K562 (cell line): Measurements from ENCODE around the gene NUDT1. TPM values are rescaled to one million over a fixed set of nuclear protein-coding genes. Genes with fewer than 3 reads are reported as not detected.
A peak's percentile ranks its signal among the peaks of the same experiment; 100 is the strongest.

ENCODE experiments used
- ATF1 ChIP-seq, 2 experiments: fragments of 450-650 bp in 1 of 2; IDR thresholded peaks; 2 replicates each; pipeline ENCODE4 v1.6.1; 2016; ENCODE audit warnings: missing compliant biosample characterization in 1 of 2, missing genetic modification characterization in 1 of 2
- CTCFL ChIP-seq: IDR thresholded peaks from 2 replicates; pipeline ENCODE4 v1.6.1; 2011; ENCODE audit warnings: borderline replicate concordance, low read depth, mild to moderate bottlenecking, moderate library complexity, low read length; ENCODE audit not compliant: insufficient read depth, poor library complexity, severe bottlenecking
- HMBOX1 ChIP-seq: sonication (generic); IDR thresholded peaks from 2 replicates; pipeline ENCODE4 v1.6.1; 2016
- HMGXB4 ChIP-seq: sonication (generic); formaldehyde crosslinking; IDR thresholded peaks from 2 replicates; pipeline ENCODE4 v1.8.1; 2023; ENCODE audit warnings: mild to moderate bottlenecking, missing genetic modification reagents
- KAT7 ChIP-seq: sonication (generic); formaldehyde crosslinking; IDR thresholded peaks from 2 replicates; pipeline ENCODE4 v1.8.0; 2022; ENCODE audit warnings: missing genetic modification reagents, mild to moderate bottlenecking, borderline replicate concordance
- PTBP1 ChIP-seq: fragments of 200-400 bp; formaldehyde crosslinking; IDR thresholded peaks from 2 replicates; pipeline ENCODE4 v1.6.1; 2017; ENCODE audit warnings: low read depth, low read length
- SIN3B ChIP-seq: fragments of 450-650 bp; IDR thresholded peaks from 2 replicates; pipeline ENCODE4 v1.6.1; 2017; ENCODE audit warnings: low read depth, mild to moderate bottlenecking, moderate library complexity
- SRF ChIP-seq, 2 experiments: fragments of 250-450, 450-650 bp in 1 of 2; sonication (Bioruptor Pico) in 1 of 2; sonication (generic) in 1 of 2; formaldehyde crosslinking; IDR thresholded peaks; 2 replicates each; pipeline versions ENCODE4 v1.5.0 to v1.5.1; 2020 to 2022; ENCODE audit warnings: mild to moderate bottlenecking in 1 of 2, missing genetic modification reagents in 1 of 2
- TBL1XR1 ChIP-seq, 2 experiments: IDR thresholded peaks; 2 replicates each; pipeline ENCODE4 v1.6.1; 2012; ENCODE audit warnings: improper control_type of control experiment in 2 of 2, low read length in 2 of 2, mild to moderate bottlenecking in 1 of 2
- U2AF1 ChIP-seq: fragments of 200-400 bp; formaldehyde crosslinking; optimal IDR thresholded peaks from 2 replicates; pipeline ENCODE3; 2017; ENCODE audit warnings: mild to moderate bottlenecking, low read depth, low read length, moderate library complexity
- ZBTB34 ChIP-seq: fragments of 250-450 bp; sonication (Bioruptor Pico); IDR thresholded peaks from 2 replicates; pipeline ENCODE4 v1.8.0; 2021; ENCODE audit warnings: mild to moderate bottlenecking, moderate library complexity
- ZC3H11A ChIP-seq: IDR thresholded peaks from 2 replicates; pipeline ENCODE4 v1.6.1; 2012; ENCODE audit warnings: low read depth, low read length, improper control_type of control experiment
- ZNF212 ChIP-seq: fragments of 450-650 bp; formaldehyde crosslinking; IDR thresholded peaks from 2 replicates; pipeline ENCODE4 v1.4.0; 2020; ENCODE audit warnings: mild to moderate bottlenecking
- ZNF445 ChIP-seq: fragments of 250-450 bp; sonication (Bioruptor Pico); IDR thresholded peaks from 2 replicates; pipeline ENCODE4 v1.4.0; 2020; ENCODE audit warnings: low read depth, mild to moderate bottlenecking, moderate library complexity
- ZNF511 ChIP-seq: sonication (generic); formaldehyde crosslinking; IDR thresholded peaks from 2 replicates; pipeline ENCODE4 v1.8.0; 2022; ENCODE audit warnings: mild to moderate bottlenecking, missing genetic modification reagents
- ZNF740 ChIP-seq, 3 experiments: fragments of 200-800 bp in 1 of 3; sonication (Bioruptor generic) in 1 of 3; sonication (generic) in 1 of 3; formaldehyde crosslinking in 1 of 3; IDR thresholded peaks; 2 replicates each; pipeline versions ENCODE4 v1.6.1 to v1.8.0; 2016 to 2022; ENCODE audit warnings: mild to moderate bottlenecking in 2 of 3, missing compliant biosample characterization in 2 of 3, missing genetic modification characterization in 2 of 3, missing genetic modification reagents in 1 of 3
- polyA plus RNA-seq, 8 experiments: library from polyadenylated mRNA; depleted of rRNA in 4 of 8; stranded (reverse) in 5 of 8; unstranded in 3 of 8; fragments of >200 nt; fragmentation: Nextera tagmentation in 2 of 8; fragmentation: Illumina TruSeq in 1 of 8; extraction: Ambion mirVana in 2 of 8; extraction: Trizol in 1 of 8; gene quantifications; 2 replicates each; pipeline versions ENCODE4 v1.2.1 to v1.2.3, GENCODE V29; 2011 to 2014; ENCODE audit warnings: inconsistent platforms in 1 of 8, missing spikeins in 1 of 8
- total RNA-seq, 7 experiments: library from RNA; depleted of rRNA in 6 of 7; stranded (reverse); fragments of >200 nt in 6 of 7; fragmentation: Illumina TruSeq in 2 of 7; extraction: Trizol in 2 of 7; gene quantifications; 2 replicates each; pipeline versions ENCODE4 v1.2.1 to v1.2.3, GENCODE V29; 2011 to 2021; ENCODE audit warnings: low replicate concordance in 1 of 7

NUDT1 gene
- total and polyA plus RNA-seq, 9 of the 15 experiments (the other 6 are each of a cell fraction or from before 2014, with no cell fraction given): 5.3 to 73.3 (median 29.6) TPM

GRCh38 chr7:2241580-2242540 is at the start of gene NUDT1, which contains the start of gene MRM2 (continued):
- TF ChIP-seq HMGXB4 (CRISPR knock-in tag) (no peak), TBL1XR1 (IDR thresholded peaks at IDR 0.05; ENCODE audit: low read length in 2 of 2) (no peak), ZC3H11A (no peak), ZBTB34 (CRISPR knock-in tag) (no peak), ZNF212 (CRISPR knock-in tag) (no peak), HMBOX1 (no peak), U2AF1 (peak; percentile 78), SIN3B (peak; percentile 93), PTBP1 (no peak), ZNF511 (0 out of 2 replicates have a peak, but pooled peaks have one; percentile 25), ZNF445 (CRISPR knock-in tag) (no peak), ATF1 (CRISPR knock-in tag; IDR thresholded peaks at IDR 0.05) (0 out of 2 replicates have a peak, but pooled peaks have one; percentile 29), ATF1 (tag; IDR thresholded peaks at IDR 0.05) (peak; percentile 60), CTCFL (no peak), ZNF740 (CRISPR knock-in tag; IDR thresholded peaks at IDR 0.05) (no peak), ZNF740 (tag; IDR thresholded peaks at IDR 0.05) (no peak), KAT7 (CRISPR knock-in tag) (no peak), SRF (CRISPR knock-in tag; IDR thresholded peaks at IDR 0.05) (no peak; a peak in 1 of 4 replicates)
